Gastroesophageal sphincter (tissue), 4 donors: ENCODE measurements around the gene SGMS1. TPM values are rescaled to one million over a fixed set of nuclear protein-coding genes. Genes with fewer than 3 reads are reported as not detected.

Experiments
- ATAC-seq: fragments of 150-250 bp; one replicate; pipeline ENCODE4 v1.9.1; 2016; ENCODE audit warnings: mild to moderate bottlenecking, moderate library complexity
- H3K27ac ChIP-seq, 4 donors: fragments of 200-600 bp; sonication (generic) in 3 of 4; 1 replicate in 3 of 4; 2 replicates in 1 of 4; pipeline ENCODE4 v1.5.1; 2016 to 2019
- H3K27me3 ChIP-seq: fragments of 200-600 bp; sonication (generic); one replicate; pipeline ENCODE4 v1.5.1; 2019
- H3K36me3 ChIP-seq, 2 donors: fragments of 200-600 bp; sonication (generic); one replicate each; pipeline ENCODE4 v1.5.1; 2019; ENCODE audit warnings: control low read depth in 1 of 2
- H3K4me1 ChIP-seq, 3 donors: fragments of 200-600 bp; sonication (generic); 1 replicate in 2 of 3; 2 replicates in 1 of 3; pipeline ENCODE4 v1.5.1; 2016 to 2019; ENCODE audit warnings: control low read depth in 2 of 3
- H3K4me3 ChIP-seq, 2 donors: fragments of 200-600 bp; sonication (generic); one replicate each; pipeline ENCODE4 v1.5.1; 2019; ENCODE audit warnings: mild to moderate bottlenecking in 1 of 2, moderate library complexity in 1 of 2
- H3K9me3 ChIP-seq, 3 donors: fragments of 200-600 bp; sonication (generic); one replicate each; pipeline ENCODE4 v1.5.1; 2017 to 2019; ENCODE audit warnings: control low read depth in 2 of 3
- EP300 ChIP-seq: sonication (generic); formaldehyde crosslinking; IDR thresholded peaks from one replicate; pipeline ENCODE4 v1.6.1; 2017; ENCODE audit warnings: antibody characterized with exemption, mild to moderate bottlenecking
- POLR2A ChIP-seq, 2 donors: fragments of 450-650 bp; IDR thresholded peaks; one replicate each; pipeline ENCODE4 v1.6.1; 2017; ENCODE audit warnings: antibody characterized with exemption in 2 of 2, mild to moderate bottlenecking in 2 of 2, moderate library complexity in 1 of 2
- POLR2AphosphoS5 ChIP-seq: sonication (generic); formaldehyde crosslinking; IDR thresholded peaks from one replicate; pipeline ENCODE4 v1.6.1; 2017; ENCODE audit warnings: antibody characterized with exemption
- WGBS, 2 donors: methylation state at CpG; one replicate each; pipeline ENCODE4 v1.1.5; 2018; ENCODE audit warnings: low coverage in 1 of 2; 5-methylcytosine and 5-hydroxymethylcytosine counted together
- total RNA-seq, 4 donors: library from RNA; depleted of rRNA; stranded (reverse); fragments of >200 nt; gene quantifications; one replicate each; pipeline ENCODE4 v1.1.0, GENCODE V29; 2016
- TF ChIP-seq, protein P1 (sequence below), 4 experiments: fragments of 200-600 bp in 2 of 4; fragments of 450-650 bp in 2 of 4; sonication (generic) in 1 of 4; IDR thresholded peaks; one replicate each; pipeline ENCODE4 v1.5.1; 2017 to 2019; ENCODE audit warnings: antibody characterized with exemption in 4 of 4, mild to moderate bottlenecking in 2 of 4, moderate library complexity in 2 of 4

The SGMS1 gene
- total RNA-seq, 4 donors from 2014 or later = 57.7 to 116 (median 66.1) TPM

- peak; percentile 49 to 53 for TF ChIP-seq POLR2A (IDR thresholded peaks at IDR 0.05)
- TF ChIP-seq POLR2AphosphoS5 = peak; percentile 41
- TF ChIP-seq EP300 = no peak
- TF ChIP-seq, protein P1, sequence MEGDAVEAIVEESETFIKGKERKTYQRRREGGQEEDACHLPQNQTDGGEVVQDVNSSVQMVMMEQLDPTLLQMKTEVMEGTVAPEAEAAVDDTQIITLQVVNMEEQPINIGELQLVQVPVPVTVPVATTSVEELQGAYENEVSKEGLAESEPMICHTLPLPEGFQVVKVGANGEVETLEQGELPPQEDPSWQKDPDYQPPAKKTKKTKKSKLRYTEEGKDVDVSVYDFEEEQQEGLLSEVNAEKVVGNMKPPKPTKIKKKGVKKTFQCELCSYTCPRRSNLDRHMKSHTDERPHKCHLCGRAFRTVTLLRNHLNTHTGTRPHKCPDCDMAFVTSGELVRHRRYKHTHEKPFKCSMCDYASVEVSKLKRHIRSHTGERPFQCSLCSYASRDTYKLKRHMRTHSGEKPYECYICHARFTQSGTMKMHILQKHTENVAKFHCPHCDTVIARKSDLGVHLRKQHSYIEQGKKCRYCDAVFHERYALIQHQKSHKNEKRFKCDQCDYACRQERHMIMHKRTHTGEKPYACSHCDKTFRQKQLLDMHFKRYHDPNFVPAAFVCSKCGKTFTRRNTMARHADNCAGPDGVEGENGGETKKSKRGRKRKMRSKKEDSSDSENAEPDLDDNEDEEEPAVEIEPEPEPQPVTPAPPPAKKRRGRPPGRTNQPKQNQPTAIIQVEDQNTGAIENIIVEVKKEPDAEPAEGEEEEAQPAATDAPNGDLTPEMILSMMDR (IDR thresholded peaks at IDR 0.05) = peak in 3 of 4 experiments; percentile 15 to 38 (median 34)
- H3K4me3 ChIP-seq = peak overlapping the region; percentile 67 to 76
- H3K4me1 ChIP-seq = peaks cover 0 to 29% (median 6%) of the 10 kb centered on the region in 3 donors
- peak overlapping the region; percentile 12 to 84 (median 82) for H3K27ac ChIP-seq
- H3K36me3 ChIP-seq = no peaks in the 10 kb centered on the region
- WGBS, 2 donors = 5 to 9% methylated on average over 9 to 10 of the region's 62 CpGs
- H3K9me3 ChIP-seq = no peaks in the 10 kb centered on the region
- no peaks in the 10 kb centered on the region for H3K27me3 ChIP-seq
- ATAC-seq = peak; percentile 92
Observed at GRCh38 chr10:50417886-50418830, 205.6 kb downstream of the SGMS1 start.

GRCh38 chr10:50417486-50417885 lies 206.3 kb downstream of the SGMS1 start:
- Histone ChIP-seq H3K9me3 (no peaks in the 10 kb centered on the region), H3K27ac (peak overlapping the region in 3 of 4 donors; percentile 82 to 84 (median 83)), H3K4me3 (peak overlapping the region; percentile 67 to 76), H3K36me3 (no peaks in the 10 kb centered on the region), H3K27me3 (no peaks in the 10 kb centered on the region), H3K4me1 (peaks cover 0 to 34% (median 6%) of the 10 kb centered on the region in 3 donors)
- 18 to 37% methylated on average over 3 to 6 of the region's 6 CpGs for whole genome bisulfite sequencing, 2 donors
- TF ChIP-seq POLR2AphosphoS5 (no peak), POLR2A (IDR thresholded peaks at IDR 0.05) (no peak), EP300 (no peak)
- TF ChIP-seq, protein P1 (IDR thresholded peaks at IDR 0.05) = no peak
- peak; percentile 2 for ATAC-seq

GRCh38 chr10:50416881-50417280 lies 206.9 kb downstream of the SGMS1 start:
- Histone ChIP-seq H3K27me3 (no peaks in the 10 kb centered on the region), H3K36me3 (no peaks in the 10 kb centered on the region), H3K9me3 (no peaks in the 10 kb centered on the region), H3K4me3 (peak overlapping the region; percentile 67 to 76), H3K4me1 (peaks cover 0 to 36% (median 6%) of the 10 kb centered on the region in 3 donors), H3K27ac (no peak overlapping the region)
- 50 to 54% methylated on average over 6 of the region's 6 CpGs for WGBS, 2 donors
- TF ChIP-seq EP300 (no peak), POLR2AphosphoS5 (no peak), POLR2A (IDR thresholded peaks at IDR 0.05) (no peak)
- TF ChIP-seq, protein P1 (IDR thresholded peaks at IDR 0.05) = no peak
- ATAC-seq = no peak

DNA sequence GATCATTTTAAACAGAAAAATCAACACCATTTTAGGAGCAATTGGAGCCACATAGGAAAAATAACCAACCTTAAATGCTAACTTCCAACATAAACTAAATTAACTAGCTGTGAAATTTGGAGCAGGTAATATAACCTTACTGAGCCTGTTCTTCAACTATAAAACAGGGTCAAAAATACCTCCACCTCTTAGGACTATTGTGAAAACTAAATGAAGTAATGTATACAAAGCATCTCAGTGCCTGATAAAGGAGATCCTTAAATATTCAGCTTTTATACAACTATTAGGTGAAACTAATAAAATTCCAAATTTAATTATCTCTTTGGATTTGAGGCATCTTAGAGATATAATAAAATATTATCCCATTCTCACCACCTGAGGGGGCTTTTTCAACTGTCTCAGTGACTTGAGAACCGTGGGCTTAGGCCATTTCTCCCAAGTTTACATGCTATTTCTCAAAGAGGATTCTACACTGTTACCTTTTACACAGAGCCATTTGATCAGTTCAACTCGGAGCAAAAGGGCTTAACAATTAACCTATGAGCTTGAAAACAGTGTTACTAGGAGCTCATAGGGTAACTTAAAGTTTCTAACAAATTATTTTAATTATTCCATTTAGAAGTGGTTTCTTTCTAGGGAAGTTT lies 207.5 kb downstream of the SGMS1 start:
- Histone ChIP-seq H3K9me3 (no peaks in the 10 kb centered on the region), H3K36me3 (no peaks in the 10 kb centered on the region), H3K27ac (no peak overlapping the region), H3K4me3 (peak overlapping the region in 1 of 2 donors; percentile 76), H3K27me3 (no peaks in the 10 kb centered on the region), H3K4me1 (peaks cover 0 to 36% (median 6%) of the 10 kb centered on the region in 3 donors)
- TF ChIP-seq POLR2AphosphoS5 (no peak), EP300 (no peak), POLR2A (IDR thresholded peaks at IDR 0.05) (no peak)
- TF ChIP-seq, protein P1 (IDR thresholded peaks at IDR 0.05) = no peak
- WGBS, 2 donors = 37% methylated on average over 2 of the region's 2 CpGs; no CpG with 5 or more reads in 1 of the 2 donors
- ATAC-seq = no peak
